Measurements from ENCODE around the gene SERPINE2.
A peak's percentile ranks its signal among the peaks of the same experiment; 100 is the strongest.

SERPINE2 gene

DNA sequence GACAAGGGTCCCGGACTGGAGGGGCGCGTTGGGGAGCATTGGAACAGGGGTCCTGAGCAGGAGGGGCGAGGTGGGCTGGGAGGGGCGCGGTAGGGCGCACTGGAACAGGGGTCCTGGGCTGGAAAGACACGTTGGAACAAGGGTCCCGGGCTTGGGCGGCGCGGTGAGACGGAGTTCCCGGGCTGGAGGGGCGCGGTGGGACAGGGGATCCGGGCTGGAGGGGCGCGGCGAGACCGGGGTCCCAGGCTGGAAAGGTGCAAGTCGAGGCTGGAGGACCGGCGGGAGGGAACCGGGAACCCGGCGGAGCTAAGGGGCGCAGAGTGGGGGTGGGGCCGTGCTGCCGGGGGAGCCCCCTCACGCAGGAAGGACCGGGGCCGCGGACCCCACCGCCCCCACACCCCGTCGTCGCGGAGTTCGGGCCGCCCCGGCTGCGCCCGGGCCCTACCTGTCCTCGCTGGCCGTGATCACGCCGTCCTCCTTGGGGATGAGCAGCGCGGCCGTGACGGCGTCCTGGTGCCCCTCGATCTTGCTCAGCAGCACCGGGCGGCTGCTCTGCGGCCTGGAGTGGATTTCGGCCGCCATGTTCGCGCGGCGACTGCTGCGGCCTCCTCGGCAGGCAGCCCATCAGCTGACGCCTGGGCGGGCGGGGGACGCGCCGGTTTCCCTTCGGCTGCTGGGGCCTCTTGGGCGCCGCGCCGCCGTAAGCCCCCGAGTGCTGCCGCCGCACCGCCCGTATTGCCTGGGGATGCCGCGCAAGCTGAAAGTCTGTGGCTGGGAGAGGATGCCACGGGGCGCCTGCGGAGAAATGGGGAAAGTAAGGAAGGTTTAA, 94.2 kb downstream of the SERPINE2 start, which contains the start of gene WDFY1:
WDFY1 (minus strand) TSS at position 633 of the 829 bp plus-strand sequence; CDS start at position 582, 51 bp downstream.
- Histone ChIP-seq H3K36me3 (ENCODE audit: insufficient read depth, low read length) (no peaks in the 10 kb centered on the region), H3K9me2 (ENCODE audit: low read depth, low read length) (no peaks in the 10 kb centered on the region), H3K27ac (ENCODE audit: low read depth, low read length, poor library complexity, severe bottlenecking) (no peak within 1 kb of the TSS), H3K4me1 (ENCODE audit: insufficient read depth, low read length, severe bottlenecking) (peaks cover 23% of the 10 kb centered on the region), H3K9ac (ENCODE audit: low read length) (peak within 1 kb of the TSS; percentile 63), H3K79me2 (ENCODE audit: insufficient read depth, low read length) (no peaks in the 10 kb centered on the region), H4K20me1 (ENCODE audit: insufficient read depth, low read length) (no peaks in the 10 kb centered on the region), H3K4me3 (ENCODE audit: low read depth, low read length, poor library complexity, severe bottlenecking) (peak within 1 kb of the TSS; percentile 75), H3K4me2 (ENCODE audit: low read length) (peak within 1 kb of the TSS; percentile 73), H3K9me3 (ENCODE audit: low read length) (no peaks in the 10 kb centered on the region), H3F3A (ENCODE audit: insufficient read depth, low read length) (no peaks in the 10 kb centered on the region), H2AFZ (ENCODE audit: low read length) (peak within 1 kb of the TSS; percentile 43), H3K27me3 (ENCODE audit: insufficient read depth, low read length) (no peaks in the 10 kb centered on the region)
- TF ChIP-seq, protein P1, sequence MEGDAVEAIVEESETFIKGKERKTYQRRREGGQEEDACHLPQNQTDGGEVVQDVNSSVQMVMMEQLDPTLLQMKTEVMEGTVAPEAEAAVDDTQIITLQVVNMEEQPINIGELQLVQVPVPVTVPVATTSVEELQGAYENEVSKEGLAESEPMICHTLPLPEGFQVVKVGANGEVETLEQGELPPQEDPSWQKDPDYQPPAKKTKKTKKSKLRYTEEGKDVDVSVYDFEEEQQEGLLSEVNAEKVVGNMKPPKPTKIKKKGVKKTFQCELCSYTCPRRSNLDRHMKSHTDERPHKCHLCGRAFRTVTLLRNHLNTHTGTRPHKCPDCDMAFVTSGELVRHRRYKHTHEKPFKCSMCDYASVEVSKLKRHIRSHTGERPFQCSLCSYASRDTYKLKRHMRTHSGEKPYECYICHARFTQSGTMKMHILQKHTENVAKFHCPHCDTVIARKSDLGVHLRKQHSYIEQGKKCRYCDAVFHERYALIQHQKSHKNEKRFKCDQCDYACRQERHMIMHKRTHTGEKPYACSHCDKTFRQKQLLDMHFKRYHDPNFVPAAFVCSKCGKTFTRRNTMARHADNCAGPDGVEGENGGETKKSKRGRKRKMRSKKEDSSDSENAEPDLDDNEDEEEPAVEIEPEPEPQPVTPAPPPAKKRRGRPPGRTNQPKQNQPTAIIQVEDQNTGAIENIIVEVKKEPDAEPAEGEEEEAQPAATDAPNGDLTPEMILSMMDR (IDR thresholded peaks at IDR 0.05; ENCODE audit: low read length) = no peak
- TF ChIP-seq EZH2 (IDR thresholded peaks at IDR 0.05; ENCODE audit: borderline replicate concordance, low read length) = no peak

DNA sequence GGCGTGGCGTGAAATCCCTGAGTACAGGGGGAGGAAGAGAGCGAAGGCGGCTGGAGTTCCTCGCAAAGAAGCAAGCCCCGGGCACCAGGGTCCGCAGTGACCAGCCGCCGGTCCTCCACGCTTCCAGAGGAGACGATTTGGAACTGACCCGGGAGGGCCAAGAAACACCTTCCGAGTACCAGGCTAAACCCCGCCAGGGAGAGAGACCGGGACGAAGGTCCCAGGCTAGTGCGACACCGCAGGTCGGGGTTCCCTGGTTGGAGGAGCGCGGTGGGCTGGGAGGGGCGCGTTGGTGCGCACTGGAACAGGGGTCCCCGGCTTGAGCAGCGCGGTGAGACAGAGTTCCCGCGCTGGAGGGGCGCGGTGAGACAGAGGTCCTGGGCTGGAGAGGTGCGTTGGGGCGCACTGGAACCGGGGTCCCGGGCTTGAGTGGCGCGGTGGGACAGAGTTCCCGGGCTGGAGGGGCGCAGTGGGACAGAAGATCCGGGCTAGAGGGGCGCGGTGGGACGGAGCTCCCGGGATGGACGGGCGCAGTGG, 94.9 kb downstream of the SERPINE2 start:
- no peak overlapping the region for H2AFZ ChIP-seq (ENCODE audit: low read length)

DNA sequence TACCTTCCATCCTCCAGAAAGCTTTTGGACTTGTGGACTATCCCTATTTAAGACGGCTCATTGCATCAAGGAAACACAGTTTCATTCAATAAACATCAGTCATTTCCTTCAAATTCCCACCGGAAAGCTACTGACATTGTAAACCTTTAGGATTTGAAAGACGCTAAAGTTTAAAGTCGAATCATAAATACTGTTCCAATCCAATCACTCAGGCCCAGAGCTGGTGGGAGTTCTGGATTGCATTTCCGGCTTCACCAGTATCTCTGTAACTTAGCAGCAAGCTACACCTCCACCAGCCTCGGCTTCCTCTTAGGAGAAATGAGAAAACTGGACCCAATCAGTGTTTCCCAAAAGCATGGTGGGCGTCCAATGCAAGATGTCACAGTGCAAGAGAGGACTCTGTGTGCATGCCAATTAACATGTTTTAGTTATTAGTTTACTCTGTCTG, 95.5 kb downstream of the SERPINE2 start:
- no peak overlapping the region for H3K9ac ChIP-seq (ENCODE audit: low read length)
- H3K9me2 ChIP-seq (ENCODE audit: low read depth, low read length) = no peaks in the 10 kb centered on the region
- no peak overlapping the region; the same call in 1 of the 2 replicates for H3K4me2 ChIP-seq (ENCODE audit: low read length)
- H3K4me1 ChIP-seq (ENCODE audit: insufficient read depth, low read length, severe bottlenecking) = peaks cover 16% of the 10 kb centered on the region
- H3K4me3 ChIP-seq (ENCODE audit: low read depth, low read length, poor library complexity, severe bottlenecking) = no peak overlapping the region
- no peaks in the 10 kb centered on the region for H3K27me3 ChIP-seq (ENCODE audit: insufficient read depth, low read length)
- H2AFZ ChIP-seq (ENCODE audit: low read length) = no peak overlapping the region
- TF ChIP-seq EZH2 (IDR thresholded peaks at IDR 0.05; ENCODE audit: borderline replicate concordance, low read length) = no peak
- TF ChIP-seq, protein P1 (IDR thresholded peaks at IDR 0.05; ENCODE audit: low read length) = no peak
- H3K9me3 ChIP-seq (ENCODE audit: low read length) = no peaks in the 10 kb centered on the region
- H3K79me2 ChIP-seq (ENCODE audit: insufficient read depth, low read length) = no peaks in the 10 kb centered on the region
- no peaks in the 10 kb centered on the region for H3F3A ChIP-seq (ENCODE audit: insufficient read depth, low read length)
- H3K36me3 ChIP-seq (ENCODE audit: insufficient read depth, low read length) = no peaks in the 10 kb centered on the region
- no peak overlapping the region for H3K27ac ChIP-seq (ENCODE audit: low read depth, low read length, poor library complexity, severe bottlenecking)
- H4K20me1 ChIP-seq (ENCODE audit: insufficient read depth, low read length) = no peaks in the 10 kb centered on the region

More for the DNA sequence above, 94.9 kb downstream of the SERPINE2 start:
- TF ChIP-seq, protein P1 (IDR thresholded peaks at IDR 0.05; ENCODE audit: low read length) = no peak
- TF ChIP-seq EZH2 (IDR thresholded peaks at IDR 0.05; ENCODE audit: borderline replicate concordance, low read length) = no peak
- no peaks in the 10 kb centered on the region for H4K20me1 ChIP-seq (ENCODE audit: insufficient read depth, low read length)
- no peaks in the 10 kb centered on the region for H3K79me2 ChIP-seq (ENCODE audit: insufficient read depth, low read length)
- H3K27me3 ChIP-seq (ENCODE audit: insufficient read depth, low read length) = no peaks in the 10 kb centered on the region
- H3K9me2 ChIP-seq (ENCODE audit: low read depth, low read length) = no peaks in the 10 kb centered on the region
- H3K27ac ChIP-seq (ENCODE audit: low read depth, low read length, poor library complexity, severe bottlenecking) = no peak overlapping the region
- H3K4me2 ChIP-seq (ENCODE audit: low read length) = peak overlapping the region; percentile 73
- H3K4me1 ChIP-seq (ENCODE audit: insufficient read depth, low read length, severe bottlenecking) = peaks cover 17% of the 10 kb centered on the region
- H3K36me3 ChIP-seq (ENCODE audit: insufficient read depth, low read length) = no peaks in the 10 kb centered on the region
- H3K9me3 ChIP-seq (ENCODE audit: low read length) = no peaks in the 10 kb centered on the region
- H3K4me3 ChIP-seq (ENCODE audit: low read depth, low read length, poor library complexity, severe bottlenecking) = peak overlapping the region; percentile 75
- H3K9ac ChIP-seq (ENCODE audit: low read length) = peak overlapping the region; percentile 63
- no peaks in the 10 kb centered on the region for H3F3A ChIP-seq (ENCODE audit: insufficient read depth, low read length)

Measured in OCI-LY1 (cell line).